ENCODE measurements around the gene ITGA1.

The ITGA1 gene

DNA sequence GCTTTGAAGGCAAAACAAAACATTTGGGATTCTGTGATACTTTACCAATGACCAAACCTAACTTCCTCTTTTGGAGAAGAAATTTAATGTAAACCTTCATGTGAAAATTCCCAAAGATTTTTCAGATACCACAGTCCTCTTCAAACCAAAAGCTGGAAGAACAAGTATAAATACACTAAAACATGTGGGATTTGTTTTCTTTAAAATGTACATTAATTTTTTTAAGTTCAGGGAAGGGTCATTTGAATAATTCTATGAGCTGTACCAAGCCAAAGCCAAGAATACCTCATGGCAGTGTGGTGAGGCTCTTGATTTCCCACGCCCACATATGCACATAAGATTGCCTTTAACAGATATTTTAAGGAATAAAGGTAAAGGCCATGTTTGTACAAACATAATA, 28.4 kb upstream of the ITGA1 start:
- intact Hi-C loops (cut with micrococcal nuclease): no loop called here
- Mint-ChIP-seq H3K4me1 (ENCODE audit: low read depth) (peaks cover 18% of the 10 kb centered on the region), H3K4me3 (no peak overlapping the region), H3K36me3 (ENCODE audit: low read depth) (no peaks in the 10 kb centered on the region), H3K27ac (no peak overlapping the region), H3K27me3 (peaks cover 2% of the 10 kb centered on the region), H3K9me3 (no peaks in the 10 kb centered on the region)

DNA sequence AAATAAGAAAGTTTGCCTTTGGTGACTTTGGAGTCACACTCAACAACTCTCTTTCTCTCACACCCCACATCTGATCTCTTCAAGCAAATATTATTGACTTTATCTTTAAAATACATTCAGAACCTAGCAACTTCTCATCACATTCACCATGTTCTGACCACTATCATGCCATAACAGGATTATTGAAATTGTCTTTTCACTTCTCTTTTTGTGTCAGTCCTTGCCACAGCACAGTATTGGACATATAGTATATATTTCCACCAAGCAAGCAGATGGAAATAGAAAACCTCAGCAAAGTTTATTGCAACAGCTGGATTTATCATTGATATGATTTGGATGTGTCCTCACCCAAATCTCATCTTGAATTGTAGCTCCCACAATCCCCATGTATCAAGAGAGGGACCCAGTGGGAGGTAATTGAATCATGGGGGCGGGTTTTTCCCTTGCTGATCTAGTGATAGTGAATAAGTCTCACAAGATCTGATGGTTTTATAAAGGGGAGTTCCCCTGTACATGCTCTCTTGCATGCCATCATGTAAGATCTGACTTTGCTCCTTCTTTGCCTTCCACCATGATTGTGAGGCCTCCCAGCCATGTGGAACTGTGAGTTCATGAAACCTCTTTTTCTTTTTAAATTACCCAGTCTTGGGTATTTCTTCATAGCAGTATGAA, 26.9 kb upstream of the ITGA1 start:
- no peaks in the 10 kb centered on the region for H3K36me3 Mint-ChIP-seq (ENCODE audit: low read depth)
- no peak overlapping the region for H3K27ac Mint-ChIP-seq
- intact Hi-C loops (cut with micrococcal nuclease): no loop called here
- H3K4me3 Mint-ChIP-seq: no peak overlapping the region
- no peaks in the 10 kb centered on the region for H3K27me3 Mint-ChIP-seq
- peaks cover 18% of the 10 kb centered on the region for H3K4me1 Mint-ChIP-seq (ENCODE audit: low read depth)
- no peaks in the 10 kb centered on the region for H3K9me3 Mint-ChIP-seq

DNA sequence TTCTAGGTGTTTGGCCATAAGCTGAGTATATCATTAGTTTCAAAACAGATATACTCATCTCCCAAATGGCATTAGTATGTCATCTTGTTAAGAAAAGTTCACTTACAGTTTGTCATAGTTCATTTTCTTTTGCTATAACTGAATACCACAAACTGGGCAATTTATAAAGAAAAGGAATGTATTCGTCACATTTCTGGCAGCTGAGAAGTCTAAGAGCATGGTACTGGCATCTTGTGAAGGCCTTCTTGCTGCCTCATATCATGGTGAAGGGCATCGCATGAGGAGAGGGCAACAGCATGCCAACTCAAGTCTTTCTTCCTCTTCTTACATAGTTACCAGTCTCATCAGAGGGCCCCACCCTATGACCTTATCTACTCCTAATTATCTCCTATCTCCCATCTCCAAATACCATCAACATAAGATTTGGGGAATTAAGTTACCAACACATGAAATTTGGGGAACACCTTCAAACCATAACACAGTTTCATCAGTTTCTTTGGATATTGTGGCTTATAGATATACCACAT, 20.4 kb upstream of the ITGA1 start:
- H3K36me3 Mint-ChIP-seq (ENCODE audit: low read depth): no peaks in the 10 kb centered on the region

DNA sequence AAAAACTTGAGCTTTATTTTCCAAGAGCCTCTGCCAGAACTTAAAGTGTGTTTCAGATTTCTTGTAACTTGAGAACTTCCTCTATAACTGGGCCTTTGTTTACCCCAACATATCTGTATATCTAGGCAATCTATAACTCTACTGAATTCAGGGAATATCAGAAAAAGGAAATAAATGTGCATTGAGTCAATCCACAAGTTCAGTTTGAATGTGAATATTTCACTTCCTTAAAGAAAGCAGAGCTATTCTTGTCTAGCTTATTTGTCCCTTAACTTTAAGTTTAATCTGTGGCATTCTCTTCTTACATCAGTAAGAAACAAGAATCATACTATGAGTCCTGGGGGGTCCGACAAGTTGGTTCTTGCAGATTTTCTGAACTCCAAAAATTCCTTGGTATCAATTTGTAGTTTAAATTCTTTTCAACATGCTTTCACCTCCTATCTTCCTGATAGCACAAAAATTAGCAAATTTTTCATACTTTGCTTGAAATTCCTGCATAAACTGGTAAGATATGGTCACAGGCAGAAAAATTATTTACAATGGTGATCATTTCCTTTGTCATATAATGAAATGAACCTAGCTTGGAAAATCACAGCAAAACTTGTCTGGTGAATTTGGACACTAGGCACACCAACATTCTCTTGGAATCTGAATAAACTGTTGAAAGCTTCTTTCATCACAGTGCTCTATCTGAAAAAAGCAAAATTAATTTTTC, 19.8 kb upstream of the ITGA1 start:
- Mint-ChIP-seq H3K36me3 (ENCODE audit: low read depth) (no peaks in the 10 kb centered on the region), H3K4me3 (no peak overlapping the region), H3K4me1 (ENCODE audit: low read depth) (peaks cover 29% of the 10 kb centered on the region), H3K9me3 (no peaks in the 10 kb centered on the region), H3K27ac (peak overlapping the region; percentile 80), H3K27me3 (no peaks in the 10 kb centered on the region)
- intact Hi-C loops (cut with micrococcal nuclease): loop anchor here (2.0 kb wide), 1 partner anchor 33 kb away; no protein-coding TSS in a partner anchor

More for the DNA sequence above, 20.4 kb upstream of the ITGA1 start:
- peak overlapping the region; percentile 80 for H3K27ac Mint-ChIP-seq
- peaks cover 29% of the 10 kb centered on the region for H3K4me1 Mint-ChIP-seq (ENCODE audit: low read depth)
- H3K9me3 Mint-ChIP-seq: no peaks in the 10 kb centered on the region
- no peak overlapping the region for H3K4me3 Mint-ChIP-seq
- intact Hi-C loops (cut with micrococcal nuclease): loop anchor here (2.0 kb wide), 1 partner anchor 34 kb away; no protein-coding TSS in a partner anchor
- H3K27me3 Mint-ChIP-seq: no peaks in the 10 kb centered on the region

DNA sequence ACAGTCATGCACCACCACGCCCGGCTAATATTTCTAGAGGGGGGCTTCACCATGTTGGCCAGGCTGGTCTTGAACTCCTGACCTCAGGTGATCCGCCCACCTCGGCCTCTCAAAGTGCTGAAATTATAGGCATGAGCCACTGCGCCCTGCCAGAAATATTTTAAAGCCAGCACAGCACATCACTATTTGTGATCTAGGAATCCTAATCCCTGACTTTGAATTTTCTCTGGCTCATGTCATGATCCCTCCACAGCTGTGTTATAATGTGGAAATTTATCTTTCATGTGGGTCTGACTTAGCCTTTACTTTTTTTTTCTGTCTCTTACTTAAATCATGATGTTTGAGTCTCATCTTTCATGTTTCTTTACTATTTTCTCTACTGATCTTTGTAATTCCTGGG, 18.7 kb upstream of the ITGA1 start:
- Mint-ChIP-seq H3K4me1 (ENCODE audit: low read depth) (peaks cover 33% of the 10 kb centered on the region), H3K36me3 (ENCODE audit: low read depth) (no peaks in the 10 kb centered on the region), H3K4me3 (no peak overlapping the region), H3K27ac (peak overlapping the region; percentile 58), H3K9me3 (no peaks in the 10 kb centered on the region), H3K27me3 (peaks cover 2% of the 10 kb centered on the region)
- intact Hi-C loops (cut with micrococcal nuclease): no loop called here

DNA sequence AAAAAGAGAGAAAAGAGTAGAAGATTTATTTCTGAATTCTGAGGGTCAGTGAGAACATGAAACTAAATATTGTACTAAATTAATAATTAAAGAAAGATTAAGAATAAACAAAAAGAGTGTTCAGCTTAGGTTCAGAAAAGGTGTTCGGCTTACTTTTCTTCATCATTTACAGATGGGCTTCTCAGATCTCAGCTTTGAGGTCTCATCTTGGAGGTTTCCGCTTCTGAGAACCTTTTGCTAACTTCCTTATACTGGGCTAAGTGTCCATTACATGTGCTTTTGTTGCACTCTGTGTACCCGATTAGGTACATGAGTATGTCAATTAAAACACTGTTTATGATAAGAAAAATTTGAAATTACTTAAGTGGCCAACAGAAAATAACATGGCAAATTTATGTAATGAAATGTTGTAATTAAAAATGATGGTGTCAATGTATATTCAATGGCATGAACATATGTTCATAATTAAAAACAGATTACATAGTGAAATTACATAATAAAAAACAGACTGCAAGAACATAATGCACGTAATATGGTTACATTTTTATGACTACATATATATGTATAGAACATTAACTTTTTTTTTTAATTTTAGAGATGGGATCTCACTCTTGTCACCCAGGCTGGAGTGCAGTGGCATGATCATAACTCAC, 17.3 kb upstream of the ITGA1 start:
- Mint-ChIP-seq H3K9me3 (no peaks in the 10 kb centered on the region), H3K36me3 (ENCODE audit: low read depth) (no peaks in the 10 kb centered on the region), H3K27me3 (peaks cover 5% of the 10 kb centered on the region), H3K4me1 (ENCODE audit: low read depth) (peaks cover 38% of the 10 kb centered on the region), H3K4me3 (no peak overlapping the region), H3K27ac (no peak overlapping the region)
- intact Hi-C loops (cut with micrococcal nuclease): no loop called here

DNA sequence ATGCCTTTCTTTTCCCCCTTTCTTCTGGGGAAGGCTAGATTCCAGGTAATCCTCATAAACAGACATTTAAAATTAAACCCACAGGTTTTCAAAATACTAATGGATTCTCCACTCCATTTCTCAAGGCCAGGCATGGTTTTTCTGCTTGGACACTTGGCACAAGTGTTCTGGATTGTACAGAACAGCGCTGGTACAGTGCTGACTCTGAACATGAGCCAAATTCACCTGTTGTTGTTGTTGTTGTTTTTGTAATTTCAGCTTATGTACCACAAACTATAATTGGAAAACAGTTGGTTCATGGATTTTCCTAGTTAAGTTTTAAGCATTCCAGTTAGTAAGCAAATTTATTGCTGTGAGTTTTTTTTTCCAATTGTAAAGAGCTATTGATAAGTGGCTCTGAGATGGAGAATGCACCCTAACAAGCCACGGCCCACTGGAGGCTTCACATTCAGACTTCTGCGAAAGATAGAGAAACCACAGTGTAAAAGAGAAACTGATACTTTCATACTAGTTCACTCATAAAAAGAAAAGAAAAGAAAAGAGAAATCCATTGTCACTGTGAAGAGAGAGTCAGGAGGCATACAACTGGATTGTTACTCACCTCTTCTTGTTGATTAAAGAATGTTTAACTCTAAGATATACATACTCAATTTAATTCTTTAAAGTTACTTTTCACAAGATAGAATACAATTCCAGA, 16.2 kb upstream of the ITGA1 start:
- no peak overlapping the region for H3K27ac Mint-ChIP-seq
- no peaks in the 10 kb centered on the region for H3K9me3 Mint-ChIP-seq
- H3K27me3 Mint-ChIP-seq: peaks cover 8% of the 10 kb centered on the region
- peaks cover 47% of the 10 kb centered on the region for H3K4me1 Mint-ChIP-seq (ENCODE audit: low read depth)
- intact Hi-C loops (cut with micrococcal nuclease): no loop called here
- H3K36me3 Mint-ChIP-seq (ENCODE audit: low read depth): no peaks in the 10 kb centered on the region
- no peak overlapping the region for H3K4me3 Mint-ChIP-seq

DNA sequence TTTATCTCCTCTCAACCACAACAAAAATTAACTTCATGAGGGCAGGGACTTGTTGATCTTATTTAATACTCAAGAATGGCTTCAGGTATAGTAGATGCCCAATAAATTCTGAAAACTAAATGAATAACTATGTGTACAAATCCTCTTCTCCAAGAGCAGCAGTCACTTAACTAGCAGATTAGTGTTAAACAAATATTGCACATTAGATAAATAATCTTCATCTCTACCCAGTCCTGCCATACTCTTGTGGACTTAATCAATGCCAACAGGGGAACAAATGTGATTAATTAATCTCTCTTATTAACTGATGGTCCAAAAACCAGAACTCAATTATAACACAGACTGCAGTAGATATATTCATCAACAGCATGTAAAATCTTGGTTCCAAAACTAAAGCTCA, 15.0 kb upstream of the ITGA1 start:
- H3K27ac Mint-ChIP-seq: no peak overlapping the region
- H3K27me3 Mint-ChIP-seq: peaks cover 8% of the 10 kb centered on the region
- no peak overlapping the region for H3K4me3 Mint-ChIP-seq
- intact Hi-C loops (cut with micrococcal nuclease): no loop called here
- H3K4me1 Mint-ChIP-seq (ENCODE audit: low read depth): peaks cover 36% of the 10 kb centered on the region
- no peaks in the 10 kb centered on the region for H3K36me3 Mint-ChIP-seq (ENCODE audit: low read depth)
- H3K9me3 Mint-ChIP-seq: no peaks in the 10 kb centered on the region

DNA sequence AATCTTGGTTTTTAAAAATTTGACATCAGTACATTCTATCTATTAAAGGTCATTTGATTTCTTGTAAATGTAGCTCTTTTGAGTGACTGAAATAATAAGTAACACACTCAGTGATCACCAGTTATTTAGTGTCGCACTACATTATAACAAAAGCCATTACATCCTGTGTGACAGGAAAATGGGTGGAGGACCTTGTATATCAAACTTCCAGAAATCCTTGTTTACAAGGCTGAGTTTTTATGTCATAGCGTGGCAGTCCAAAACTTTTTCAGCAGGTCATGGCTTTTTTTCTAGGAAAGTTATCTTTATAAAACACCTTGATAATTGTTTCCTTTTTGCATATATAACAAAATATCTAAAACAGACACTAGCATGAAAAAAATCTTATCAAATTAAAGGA, 14.4 kb upstream of the ITGA1 start:
- Mint-ChIP-seq H3K27ac (no peak overlapping the region), H3K4me1 (ENCODE audit: low read depth) (peaks cover 29% of the 10 kb centered on the region), H3K27me3 (peaks cover 8% of the 10 kb centered on the region), H3K9me3 (no peaks in the 10 kb centered on the region), H3K36me3 (ENCODE audit: low read depth) (no peaks in the 10 kb centered on the region), H3K4me3 (no peak overlapping the region)
- intact Hi-C loops (cut with micrococcal nuclease): no loop called here

DNA sequence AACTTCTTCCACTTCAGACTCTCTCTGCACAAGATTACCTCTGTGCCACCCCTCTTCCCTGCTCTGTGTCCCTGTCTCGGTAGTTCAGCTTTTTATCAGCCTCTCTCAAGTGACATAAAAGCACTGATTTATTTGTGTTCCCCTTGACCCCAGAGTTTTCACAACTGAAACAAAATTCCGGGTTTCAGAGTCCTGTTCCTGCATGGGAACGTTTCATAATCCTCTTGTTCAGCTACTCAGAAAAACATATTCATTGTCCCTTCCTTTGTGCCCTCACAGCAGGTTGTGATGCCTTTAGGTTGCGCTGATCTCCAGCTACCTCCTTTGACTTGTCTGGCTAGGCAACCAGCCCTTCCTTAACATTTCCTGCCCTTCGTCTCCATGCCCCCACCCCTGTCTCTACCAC, 13.7 kb upstream of the ITGA1 start:
- no peaks in the 10 kb centered on the region for H3K9me3 Mint-ChIP-seq
- no peaks in the 10 kb centered on the region for H3K36me3 Mint-ChIP-seq (ENCODE audit: low read depth)
- H3K27ac Mint-ChIP-seq: peak overlapping the region; percentile 67
- peaks cover 25% of the 10 kb centered on the region for H3K4me1 Mint-ChIP-seq (ENCODE audit: low read depth)
- no peak overlapping the region for H3K4me3 Mint-ChIP-seq
- H3K27me3 Mint-ChIP-seq: peaks cover 8% of the 10 kb centered on the region
- intact Hi-C loops (cut with micrococcal nuclease): no loop called here

DNA sequence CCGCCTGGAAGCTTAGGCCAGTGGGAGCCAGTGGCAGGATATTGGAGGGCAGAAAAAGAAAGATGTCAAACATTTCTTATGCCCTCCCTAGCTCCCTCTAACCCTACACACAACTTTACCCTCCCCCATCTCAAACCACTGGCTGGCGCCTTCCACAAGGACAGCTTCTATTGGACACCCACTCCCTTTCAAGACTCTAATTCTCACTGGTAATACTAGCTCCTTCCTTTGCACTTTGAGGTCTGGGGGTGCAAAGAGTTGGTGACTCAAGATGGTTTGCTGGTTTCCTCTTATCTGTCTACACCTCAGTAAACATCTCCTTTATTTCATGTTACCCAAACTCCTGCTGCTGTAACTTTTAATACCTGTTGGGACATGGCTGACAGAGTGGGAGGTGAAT, 11.6 kb upstream of the ITGA1 start:
- Mint-ChIP-seq H3K27me3 (peaks cover 8% of the 10 kb centered on the region), H3K4me3 (no peak overlapping the region), H3K4me1 (ENCODE audit: low read depth) (peaks cover 25% of the 10 kb centered on the region), H3K27ac (no peak overlapping the region), H3K9me3 (no peaks in the 10 kb centered on the region), H3K36me3 (ENCODE audit: low read depth) (no peaks in the 10 kb centered on the region)
- intact Hi-C loops (cut with micrococcal nuclease): no loop called here

DNA sequence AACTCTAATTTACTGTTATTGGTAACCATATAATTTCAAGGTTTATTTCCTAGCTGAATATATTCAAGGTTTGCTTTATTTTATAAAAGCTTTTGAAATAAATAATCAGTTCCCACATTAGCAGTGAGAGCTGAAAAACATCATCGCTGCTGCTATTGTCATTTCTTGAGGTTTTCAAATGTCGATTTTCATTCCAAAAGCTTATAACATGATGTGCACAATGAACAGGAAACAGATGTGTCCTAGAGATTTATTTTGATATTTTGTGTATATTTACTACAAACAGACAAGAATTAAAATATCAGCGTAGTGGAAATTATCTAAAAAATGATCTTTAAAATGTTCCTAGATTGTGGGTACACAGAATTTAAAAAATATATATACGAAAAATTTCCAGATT, 10.5 kb upstream of the ITGA1 start:
- intact Hi-C loops (cut with micrococcal nuclease): no loop called here
- H3K4me1 Mint-ChIP-seq (ENCODE audit: low read depth): peaks cover 20% of the 10 kb centered on the region
- no peak overlapping the region for H3K27ac Mint-ChIP-seq
- H3K27me3 Mint-ChIP-seq: peaks cover 8% of the 10 kb centered on the region
- no peak overlapping the region for H3K4me3 Mint-ChIP-seq
- no peaks in the 10 kb centered on the region for H3K36me3 Mint-ChIP-seq (ENCODE audit: low read depth)
- H3K9me3 Mint-ChIP-seq: no peaks in the 10 kb centered on the region

DNA sequence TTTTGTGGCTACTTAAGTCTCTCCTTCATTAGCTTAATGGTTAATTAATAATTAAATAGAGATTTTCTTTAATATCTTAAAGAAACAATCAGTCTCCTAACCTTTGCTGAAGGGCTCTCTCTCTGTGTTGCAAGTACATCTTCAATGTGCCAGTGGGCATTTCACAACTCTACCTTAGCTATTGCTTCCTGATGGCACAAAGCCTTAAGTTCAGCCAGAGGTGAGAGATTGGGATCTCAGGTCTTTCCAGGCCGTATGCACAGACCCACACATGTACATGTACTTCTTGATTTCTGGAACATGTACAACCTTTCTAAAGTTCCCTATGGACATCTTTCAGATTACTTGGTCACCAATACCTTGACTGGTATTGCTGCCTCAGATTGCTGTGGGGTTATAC, 8.9 kb upstream of the ITGA1 start:
- no peak overlapping the region for H3K27ac Mint-ChIP-seq
- H3K9me3 Mint-ChIP-seq: no peaks in the 10 kb centered on the region
- H3K36me3 Mint-ChIP-seq (ENCODE audit: low read depth): no peaks in the 10 kb centered on the region
- H3K4me3 Mint-ChIP-seq: no peak overlapping the region
- peaks cover 8% of the 10 kb centered on the region for H3K27me3 Mint-ChIP-seq
- intact Hi-C loops (cut with micrococcal nuclease): no loop called here
- peaks cover 19% of the 10 kb centered on the region for H3K4me1 Mint-ChIP-seq (ENCODE audit: low read depth)

DNA sequence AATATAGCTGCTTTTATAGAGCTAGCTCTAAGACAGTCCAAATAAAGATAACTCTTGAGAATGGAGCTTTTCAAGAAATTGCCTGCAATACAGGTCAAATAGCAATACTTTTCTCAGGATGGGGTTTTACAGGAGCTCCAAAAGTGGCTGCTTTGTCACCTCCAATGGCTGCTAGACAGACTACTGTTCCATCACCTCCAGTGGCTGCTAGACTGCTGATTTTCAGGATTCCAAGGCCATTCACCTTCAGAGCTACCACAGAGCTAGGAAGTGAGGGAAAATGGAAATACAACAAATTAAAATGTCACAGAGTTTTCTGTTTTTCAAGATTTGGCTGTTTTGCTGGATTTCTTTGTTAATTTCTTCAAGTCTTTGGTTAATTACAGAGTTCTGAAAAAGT, 8.5 kb upstream of the ITGA1 start:
- Mint-ChIP-seq H3K27me3 (peaks cover 4% of the 10 kb centered on the region), H3K4me3 (no peak overlapping the region), H3K27ac (no peak overlapping the region), H3K36me3 (ENCODE audit: low read depth) (no peaks in the 10 kb centered on the region), H3K9me3 (no peaks in the 10 kb centered on the region), H3K4me1 (ENCODE audit: low read depth) (peaks cover 15% of the 10 kb centered on the region)
- intact Hi-C loops (cut with micrococcal nuclease): no loop called here
